Breast epithelium (tissue), 3 donors: ENCODE results near the gene ACSS1.

Source experiments
- POLR2A ChIP-seq: fragments of 450-650 bp; IDR thresholded peaks from one replicate; pipeline ENCODE4 v1.6.1; 2016; ENCODE audit warnings: antibody characterized with exemption, mild to moderate bottlenecking, moderate library complexity
- TF ChIP-seq, protein P1 (sequence below), 3 donors: fragments of 450-650 bp; IDR thresholded peaks; one replicate each; pipeline ENCODE4 v1.5.1; 2016 to 2017; ENCODE audit warnings: antibody characterized with exemption in 3 of 3, mild to moderate bottlenecking in 3 of 3, moderate library complexity in 3 of 3

DNA sequence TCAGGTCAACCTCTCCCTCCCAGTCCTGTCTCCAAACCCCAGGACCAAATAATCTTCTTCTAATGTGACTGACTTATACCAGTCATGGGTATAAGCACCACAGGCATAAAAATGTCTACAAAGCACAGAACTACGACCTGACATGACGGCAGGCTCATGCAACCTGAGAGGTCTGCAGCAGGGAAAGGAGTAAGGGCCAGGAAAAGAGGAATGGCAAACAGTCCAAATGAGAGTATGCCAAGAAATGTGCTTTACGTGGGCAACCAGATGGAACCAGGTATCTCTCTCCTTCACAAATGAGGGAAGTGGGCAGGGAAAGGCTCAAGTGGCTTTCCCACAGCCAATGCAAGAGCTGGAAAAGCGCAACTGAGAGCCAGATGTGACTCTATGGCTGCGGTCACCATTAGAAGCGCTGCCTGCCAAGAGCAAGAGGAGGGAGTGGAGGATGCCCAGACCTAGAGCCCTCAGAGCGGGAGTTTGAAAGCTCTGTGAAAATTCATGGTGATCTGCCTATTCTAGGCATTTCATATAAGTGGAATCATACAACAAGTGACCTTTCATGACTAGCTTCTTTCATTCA lies 71.4 kb downstream of the ACSS1 start:
- TF ChIP-seq, protein P1, sequence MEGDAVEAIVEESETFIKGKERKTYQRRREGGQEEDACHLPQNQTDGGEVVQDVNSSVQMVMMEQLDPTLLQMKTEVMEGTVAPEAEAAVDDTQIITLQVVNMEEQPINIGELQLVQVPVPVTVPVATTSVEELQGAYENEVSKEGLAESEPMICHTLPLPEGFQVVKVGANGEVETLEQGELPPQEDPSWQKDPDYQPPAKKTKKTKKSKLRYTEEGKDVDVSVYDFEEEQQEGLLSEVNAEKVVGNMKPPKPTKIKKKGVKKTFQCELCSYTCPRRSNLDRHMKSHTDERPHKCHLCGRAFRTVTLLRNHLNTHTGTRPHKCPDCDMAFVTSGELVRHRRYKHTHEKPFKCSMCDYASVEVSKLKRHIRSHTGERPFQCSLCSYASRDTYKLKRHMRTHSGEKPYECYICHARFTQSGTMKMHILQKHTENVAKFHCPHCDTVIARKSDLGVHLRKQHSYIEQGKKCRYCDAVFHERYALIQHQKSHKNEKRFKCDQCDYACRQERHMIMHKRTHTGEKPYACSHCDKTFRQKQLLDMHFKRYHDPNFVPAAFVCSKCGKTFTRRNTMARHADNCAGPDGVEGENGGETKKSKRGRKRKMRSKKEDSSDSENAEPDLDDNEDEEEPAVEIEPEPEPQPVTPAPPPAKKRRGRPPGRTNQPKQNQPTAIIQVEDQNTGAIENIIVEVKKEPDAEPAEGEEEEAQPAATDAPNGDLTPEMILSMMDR (IDR thresholded peaks at IDR 0.05): no peak
- TF ChIP-seq POLR2A: no peak
